HepG2 (cell line): ENCODE data around the gene SSH3. TPM values are rescaled to one million over a fixed set of nuclear protein-coding genes. Genes with fewer than 3 reads are reported as not detected.

Source experiments
- BORCS8-MEF2B ChIP-seq: sonication (generic); formaldehyde crosslinking; IDR thresholded peaks from 2 replicates; pipeline ENCODE4 v1.8.0; 2022; ENCODE audit warnings: mild to moderate bottlenecking, missing genetic modification reagents
- HNRNPL ChIP-seq: fragments of 200-400 bp; formaldehyde crosslinking; IDR thresholded peaks from 2 replicates; pipeline ENCODE4 v1.6.1; 2017; ENCODE audit warnings: mild to moderate bottlenecking, low read depth, low read length
- MYPOP ChIP-seq: sonication (generic); formaldehyde crosslinking; IDR thresholded peaks from 2 replicates; pipeline ENCODE4 v1.8.1; 2023; ENCODE audit warnings: mild to moderate bottlenecking, moderate library complexity, missing genetic modification reagents
- RAD21 ChIP-seq: fragments of 450-650 bp; formaldehyde crosslinking; IDR thresholded peaks from 2 replicates; pipeline ENCODE4 v1.5.0; 2020; ENCODE audit warnings: mild to moderate bottlenecking
- SOX6 ChIP-seq, 2 experiments: fragments of 450-650 bp in 1 of 2; sonication (generic) in 1 of 2; formaldehyde crosslinking in 1 of 2; IDR thresholded peaks; 2 replicates each; pipeline versions ENCODE4 v1.4.0 to v1.6.1; 2017 to 2020; ENCODE audit warnings: antibody characterized with exemption in 1 of 2, mild to moderate bottlenecking in 1 of 2, missing genetic modification reagents in 1 of 2
- ZBED4 ChIP-seq: sonication (generic); formaldehyde crosslinking; IDR thresholded peaks from 2 replicates; pipeline ENCODE4 v1.4.0; 2020; ENCODE audit warnings: missing genetic modification reagents, borderline replicate concordance
- ZBTB42 ChIP-seq: sonication (generic); formaldehyde crosslinking; IDR thresholded peaks from 2 replicates; pipeline ENCODE4 v1.5.0; 2020; ENCODE audit warnings: mild to moderate bottlenecking, missing genetic modification reagents
- ZFP36L2 ChIP-seq: sonication (generic); formaldehyde crosslinking; IDR thresholded peaks from 2 replicates; pipeline ENCODE4 v1.4.0; 2020; ENCODE audit warnings: missing genetic modification reagents
- ZNF567 ChIP-seq: sonication (generic); formaldehyde crosslinking; IDR thresholded peaks from 2 replicates; pipeline ENCODE4 v1.8.1; 2023; ENCODE audit warnings: mild to moderate bottlenecking, missing genetic modification reagents, borderline replicate concordance
- ZNF678 ChIP-seq: sonication (generic); formaldehyde crosslinking; IDR thresholded peaks from 2 replicates; pipeline ENCODE4 v1.4.0; 2020; ENCODE audit warnings: mild to moderate bottlenecking, missing genetic modification reagents
- polyA plus RNA-seq, 8 experiments: library from polyadenylated mRNA; depleted of rRNA in 3 of 8; stranded (reverse) in 7 of 8; unstranded in 1 of 8; fragments of >200 nt; fragmentation: Illumina TruSeq in 4 of 8; extraction: Trizol in 4 of 8; gene quantifications; 2 replicates each; pipeline versions ENCODE4 v1.2.1 to v1.2.3, GENCODE V29; 2011 to 2016; ENCODE audit warnings: low read depth in 4 of 8, missing spikeins in 1 of 8, mixed read lengths in 1 of 8; ENCODE audit not compliant: insufficient read depth in 1 of 8
- total RNA-seq, 5 experiments: library from RNA; depleted of rRNA; stranded (reverse); fragments of >200 nt; fragmentation: Illumina TruSeq; extraction: Trizol; gene quantifications; 2 replicates each; pipeline ENCODE4 v1.2.3, GENCODE V29; 2016; ENCODE audit warnings: low read depth in 1 of 5
- TF ChIP-seq, protein P1 (sequence below): sonication (generic); formaldehyde crosslinking; IDR thresholded peaks from 2 replicates; pipeline ENCODE4 v1.4.0; 2020; ENCODE audit warnings: missing genetic modification reagents, borderline replicate concordance
- TF ChIP-seq, protein P2 (sequence below), 2 experiments: sonication (generic) in 1 of 2; formaldehyde crosslinking in 1 of 2; IDR thresholded peaks; 2 replicates each; pipeline versions ENCODE4 v1.4.0 to v1.6.1; 2016 to 2020; ENCODE audit warnings: borderline replicate concordance in 1 of 2, low read depth in 1 of 2, mild to moderate bottlenecking in 1 of 2, missing genetic modification reagents in 1 of 2

SSH3 gene
- total and polyA plus RNA-seq, 2 of the 13 experiments (the other 11 are each of a cell fraction or from before 2014, with no cell fraction given) = 12.4 to 18.8 TPM

- peak; percentile 59; the same call in 1 of the 2 replicates for TF ChIP-seq ZBED4
- TF ChIP-seq MYPOP = 0 out of 2 replicates have a peak, but pooled peaks have one; percentile 22
- TF ChIP-seq SOX6 (IDR thresholded peaks at IDR 0.05) = no peak
- peak; percentile 85 for TF ChIP-seq SOX6 (CRISPR knock-in tag; IDR thresholded peaks at IDR 0.05)
- TF ChIP-seq ZBTB42 (CRISPR knock-in tag) = no peak
- TF ChIP-seq RAD21 (CRISPR knock-in tag) = no peak
- no peak for TF ChIP-seq ZFP36L2
- no peak for TF ChIP-seq HNRNPL
- TF ChIP-seq, protein P1, sequence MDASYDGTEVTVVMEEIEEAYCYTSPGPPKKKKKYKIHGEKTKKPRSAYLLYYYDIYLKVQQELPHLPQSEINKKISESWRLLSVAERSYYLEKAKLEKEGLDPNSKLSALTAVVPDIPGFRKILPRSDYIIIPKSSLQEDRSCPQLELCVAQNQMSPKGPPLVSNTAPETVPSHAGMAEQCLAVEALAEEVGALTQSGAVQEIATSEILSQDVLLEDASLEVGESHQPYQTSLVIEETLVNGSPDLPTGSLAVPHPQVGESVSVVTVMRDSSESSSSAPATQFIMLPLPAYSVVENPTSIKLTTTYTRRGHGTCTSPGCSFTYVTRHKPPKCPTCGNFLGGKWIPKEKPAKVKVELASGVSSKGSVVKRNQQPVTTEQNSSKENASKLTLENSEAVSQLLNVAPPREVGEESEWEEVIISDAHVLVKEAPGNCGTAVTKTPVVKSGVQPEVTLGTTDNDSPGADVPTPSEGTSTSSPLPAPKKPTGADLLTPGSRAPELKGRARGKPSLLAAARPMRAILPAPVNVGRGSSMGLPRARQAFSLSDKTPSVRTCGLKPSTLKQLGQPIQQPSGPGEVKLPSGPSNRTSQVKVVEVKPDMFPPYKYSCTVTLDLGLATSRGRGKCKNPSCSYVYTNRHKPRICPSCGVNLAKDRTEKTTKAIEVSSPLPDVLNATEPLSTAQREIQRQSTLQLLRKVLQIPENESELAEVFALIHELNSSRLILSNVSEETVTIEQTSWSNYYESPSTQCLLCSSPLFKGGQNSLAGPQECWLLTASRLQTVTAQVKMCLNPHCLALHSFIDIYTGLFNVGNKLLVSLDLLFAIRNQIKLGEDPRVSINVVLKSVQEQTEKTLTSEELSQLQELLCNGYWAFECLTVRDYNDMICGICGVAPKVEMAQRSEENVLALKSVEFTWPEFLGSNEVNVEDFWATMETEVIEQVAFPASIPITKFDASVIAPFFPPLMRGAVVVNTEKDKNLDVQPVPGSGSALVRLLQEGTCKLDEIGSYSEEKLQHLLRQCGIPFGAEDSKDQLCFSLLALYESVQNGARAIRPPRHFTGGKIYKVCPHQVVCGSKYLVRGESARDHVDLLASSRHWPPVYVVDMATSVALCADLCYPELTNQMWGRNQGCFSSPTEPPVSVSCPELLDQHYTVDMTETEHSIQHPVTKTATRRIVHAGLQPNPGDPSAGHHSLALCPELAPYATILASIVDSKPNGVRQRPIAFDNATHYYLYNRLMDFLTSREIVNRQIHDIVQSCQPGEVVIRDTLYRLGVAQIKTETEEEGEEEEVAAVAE (CRISPR knock-in tag) = peak; percentile 55; the same call in 1 of the 2 replicates
- TF ChIP-seq ZNF567 (CRISPR knock-in tag) = 0 out of 2 replicates have a peak, but pooled peaks have one; percentile 74
- TF ChIP-seq, protein P2, sequence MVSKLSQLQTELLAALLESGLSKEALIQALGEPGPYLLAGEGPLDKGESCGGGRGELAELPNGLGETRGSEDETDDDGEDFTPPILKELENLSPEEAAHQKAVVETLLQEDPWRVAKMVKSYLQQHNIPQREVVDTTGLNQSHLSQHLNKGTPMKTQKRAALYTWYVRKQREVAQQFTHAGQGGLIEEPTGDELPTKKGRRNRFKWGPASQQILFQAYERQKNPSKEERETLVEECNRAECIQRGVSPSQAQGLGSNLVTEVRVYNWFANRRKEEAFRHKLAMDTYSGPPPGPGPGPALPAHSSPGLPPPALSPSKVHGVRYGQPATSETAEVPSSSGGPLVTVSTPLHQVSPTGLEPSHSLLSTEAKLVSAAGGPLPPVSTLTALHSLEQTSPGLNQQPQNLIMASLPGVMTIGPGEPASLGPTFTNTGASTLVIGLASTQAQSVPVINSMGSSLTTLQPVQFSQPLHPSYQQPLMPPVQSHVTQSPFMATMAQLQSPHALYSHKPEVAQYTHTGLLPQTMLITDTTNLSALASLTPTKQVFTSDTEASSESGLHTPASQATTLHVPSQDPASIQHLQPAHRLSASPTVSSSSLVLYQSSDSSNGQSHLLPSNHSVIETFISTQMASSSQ (IDR thresholded peaks at IDR 0.05; ENCODE audit: low read depth) = no peak
- TF ChIP-seq, protein P2 (CRISPR knock-in tag; IDR thresholded peaks at IDR 0.05; ENCODE audit: borderline replicate concordance) = peak; percentile 30; the same call in 1 of the 2 replicates
- TF ChIP-seq BORCS8-MEF2B = no peak
- TF ChIP-seq ZNF678 (CRISPR knock-in tag) = no peak
Observed at GRCh38 chr11:67354075-67355022, 51.0 kb downstream of the SSH3 start (continued).
